NCI-H146 (cell line): ENCODE measurements around the gene WDR18.
A peak's percentile ranks its signal among the peaks of the same experiment; 100 is the strongest.
"Not testable (repeated sequence)": the region's sequence is repeated elsewhere in the genome, so short reads cannot be mapped to it uniquely, and the experiment has no call there.

Source experiments
- DNase-seq: peaks from one replicate; lab custom pipeline; 2025; lab: John Stamatoyannopoulos, UW

Gene WDR18

GRCh38 chr19:1019980-1020867 lies 36.1 kb downstream of the WDR18 start:
- DNase-seq = no peak

GRCh38 chr19:1020868-1021425 lies 36.8 kb downstream of the WDR18 start, which contains the start of gene TMEM259:
Gene TMEM259 (minus strand): TSS chr19:1021123. CDS start chr19:1020996, 127 bp downstream.
- DNase-seq = peak; percentile 94

- not testable (repeated sequence) for DNase-seq
Measured at GRCh38 chr19:1023883-1024188, 39.7 kb downstream of the WDR18 start.

- not testable (repeated sequence) for DNase-seq
Measured at GRCh38 chr19:1025080-1025479, 40.9 kb downstream of the WDR18 start.

GRCh38 chr19:1025960-1026782 lies 42.0 kb downstream of the WDR18 start, which contains the start of gene CNN2:
Gene CNN2 (plus strand): TSS chr19:1026608. CDS start chr19:1026662, 54 bp downstream.
- peak; percentile 16 for DNase-seq

GRCh38 chr19:1026783-1027649 lies 42.9 kb downstream of the WDR18 start:
- DNase-seq = no peak

GRCh38 chr19:1027650-1028061 lies 43.5 kb downstream of the WDR18 start:
- no peak for DNase-seq

- DNase-seq = peak; percentile 41
Measured at GRCh38 chr19:1028062-1028926, 44.1 kb downstream of the WDR18 start.

GRCh38 chr19:1032264-1032867 lies 48.2 kb downstream of the WDR18 start:
- no peak for DNase-seq

GRCh38 chr19:1035998-1036621 lies 52.0 kb downstream of the WDR18 start:
- DNase-seq = no peak

GRCh38 chr19:1037621-1038064 lies 53.5 kb downstream of the WDR18 start:
- no peak for DNase-seq

GRCh38 chr19:1038978-1039645 lies 55.0 kb downstream of the WDR18 start:
- DNase-seq = no peak

GRCh38 chr19:1039646-1040475 lies 55.7 kb downstream of the WDR18 start, which contains the start of gene ABCA7:
Gene ABCA7 (plus strand): TSS chr19:1040107. CDS start chr19:1041362, 1,255 bp downstream.
- peak; percentile 93 for DNase-seq

- DNase-seq = peak; percentile 82
Measured at GRCh38 chr19:1040476-1041271, 56.5 kb downstream of the WDR18 start.

- no peak for DNase-seq
Measured at GRCh38 chr19:1041272-1041834, 57.2 kb downstream of the WDR18 start.

GRCh38 chr19:1041835-1042685 lies 57.9 kb downstream of the WDR18 start:
- DNase-seq = no peak
